GM12874 (cell line): ENCODE measurements around the gene PTPN14.

Experiments used
- TF ChIP-seq, protein P1 (sequence below): IDR thresholded peaks from 2 replicates; pipeline ENCODE4 v1.5.1; 2011; ENCODE audit warnings: low read depth, mild to moderate bottlenecking, control low read depth, low read length, moderate library complexity; ENCODE audit not compliant: insufficient read depth

The PTPN14 gene

GRCh38 chr1:214573386-214574318 lies 22.2 kb upstream of the PTPN14 start:
- TF ChIP-seq, protein P1, sequence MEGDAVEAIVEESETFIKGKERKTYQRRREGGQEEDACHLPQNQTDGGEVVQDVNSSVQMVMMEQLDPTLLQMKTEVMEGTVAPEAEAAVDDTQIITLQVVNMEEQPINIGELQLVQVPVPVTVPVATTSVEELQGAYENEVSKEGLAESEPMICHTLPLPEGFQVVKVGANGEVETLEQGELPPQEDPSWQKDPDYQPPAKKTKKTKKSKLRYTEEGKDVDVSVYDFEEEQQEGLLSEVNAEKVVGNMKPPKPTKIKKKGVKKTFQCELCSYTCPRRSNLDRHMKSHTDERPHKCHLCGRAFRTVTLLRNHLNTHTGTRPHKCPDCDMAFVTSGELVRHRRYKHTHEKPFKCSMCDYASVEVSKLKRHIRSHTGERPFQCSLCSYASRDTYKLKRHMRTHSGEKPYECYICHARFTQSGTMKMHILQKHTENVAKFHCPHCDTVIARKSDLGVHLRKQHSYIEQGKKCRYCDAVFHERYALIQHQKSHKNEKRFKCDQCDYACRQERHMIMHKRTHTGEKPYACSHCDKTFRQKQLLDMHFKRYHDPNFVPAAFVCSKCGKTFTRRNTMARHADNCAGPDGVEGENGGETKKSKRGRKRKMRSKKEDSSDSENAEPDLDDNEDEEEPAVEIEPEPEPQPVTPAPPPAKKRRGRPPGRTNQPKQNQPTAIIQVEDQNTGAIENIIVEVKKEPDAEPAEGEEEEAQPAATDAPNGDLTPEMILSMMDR = no peak

- TF ChIP-seq, protein P1 = no peak
Observed at GRCh38 chr1:214571281-214571680, 19.9 kb upstream of the PTPN14 start.

- TF ChIP-seq, protein P1 = no peak
Observed at GRCh38 chr1:214570442-214570841, 19.0 kb upstream of the PTPN14 start.

DNA sequence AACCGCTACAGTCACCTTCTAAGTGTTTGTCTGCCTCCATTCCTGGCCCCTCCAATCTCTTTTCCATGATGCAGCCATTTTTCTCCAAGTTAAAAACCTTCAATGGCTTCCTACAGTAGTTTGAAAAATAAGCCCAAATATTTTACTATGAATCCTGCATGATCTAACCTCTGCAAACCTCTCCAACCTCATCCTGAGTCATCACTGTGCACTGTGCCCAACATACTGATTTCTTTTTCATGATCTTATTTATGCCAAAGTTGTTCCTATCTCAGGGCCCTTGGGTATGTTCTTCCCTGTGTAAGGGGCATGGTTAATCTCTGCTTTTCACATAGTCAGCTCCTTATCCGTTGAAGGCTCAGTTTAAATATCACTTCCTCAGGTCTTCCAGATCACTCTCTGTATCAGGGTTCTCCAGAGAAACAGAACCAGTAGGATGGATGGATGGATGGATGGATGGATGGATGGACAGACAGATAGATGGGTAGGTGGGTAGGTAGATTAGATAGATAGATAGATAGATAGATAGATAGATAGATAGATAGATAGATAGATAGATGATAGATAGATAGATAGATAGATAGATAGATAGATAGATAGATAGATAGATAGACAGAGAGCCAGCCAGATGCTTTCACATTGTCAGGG lies 18.1 kb upstream of the PTPN14 start:
- TF ChIP-seq, protein P1 = no peak

DNA sequence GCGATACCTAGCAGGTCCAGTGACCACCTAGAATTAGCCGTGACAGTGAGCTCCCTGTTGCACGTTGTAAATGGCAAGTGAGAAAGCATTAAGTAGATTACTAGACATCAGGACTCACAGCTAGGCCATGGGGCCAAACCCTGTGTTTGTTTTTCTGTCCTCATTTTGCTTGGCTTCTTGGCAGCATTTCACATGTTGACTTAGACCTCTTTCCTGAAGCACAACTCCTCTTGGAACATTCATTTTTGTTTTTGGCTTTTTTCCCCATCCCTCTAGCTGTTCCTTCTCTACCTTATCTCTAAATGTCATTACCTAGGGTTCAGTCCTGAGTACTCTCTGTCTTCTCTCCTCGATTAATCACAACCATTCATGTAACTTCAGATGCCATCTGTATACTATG lies 16.9 kb upstream of the PTPN14 start:
- TF ChIP-seq, protein P1 = no peak

GRCh38 chr1:214567481-214567980 lies 16.1 kb upstream of the PTPN14 start:
- TF ChIP-seq, protein P1 = no peak
